Right atrium auricular region (tissue), 2 donors: ENCODE results near the gene CHST13. TPM values are rescaled to one million over a fixed set of nuclear protein-coding genes. Genes with fewer than 3 reads are reported as not detected.
A peak's percentile ranks its signal among the peaks of the same experiment; 100 is the strongest.

ENCODE experiments used
- DNase-seq: peaks from one replicate; pipeline ENCODE4 v3.0.0-alpha.2; 2019; ENCODE audit warnings: low spot score
- H3K27ac ChIP-seq, 2 donors: fragments of 200-600 bp; sonication (generic); 1 replicate in 1 of 2; 2 replicates in 1 of 2; pipeline ENCODE4 v1.5.1; 2016 to 2019
- H3K27me3 ChIP-seq, 2 donors: fragments of 200-600 bp; sonication (generic); one replicate each; pipeline versions ENCODE4 v1.5.1 to v1.6.0; 2017 to 2019
- H3K36me3 ChIP-seq: fragments of 200-600 bp; sonication (generic); one replicate; pipeline ENCODE4 v1.5.1; 2016
- H3K4me1 ChIP-seq, 2 donors: fragments of 200-600 bp; sonication (generic); one replicate each; pipeline versions ENCODE4 v1.5.1 to v1.6.0; 2017 to 2019
- H3K4me3 ChIP-seq, 2 donors: fragments of 200-600 bp; sonication (generic); 1 replicate in 1 of 2; 2 replicates in 1 of 2; pipeline ENCODE4 v1.5.1; 2017 to 2019; ENCODE audit warnings: mild to moderate bottlenecking in 1 of 2, moderate library complexity in 1 of 2
- H3K9me3 ChIP-seq, 2 donors: fragments of 200-600 bp; sonication (generic); one replicate each; pipeline ENCODE4 v1.5.1; 2019
- CTCF ChIP-seq, 2 donors: fragments of 200-600 bp; sonication (generic); IDR thresholded peaks; one replicate each; pipeline ENCODE4 v1.5.1; 2019; ENCODE audit warnings: antibody characterized with exemption in 2 of 2
- total RNA-seq, 2 donors: library from RNA; depleted of rRNA; stranded (reverse); fragments of >200 nt; gene quantifications; one replicate each; pipeline ENCODE4 v1.1.0, GENCODE V29; 2016

CHST13 gene
- total RNA-seq, 2 donors from 2014 or later = 0.90 TPM; not detected in 1

DNA sequence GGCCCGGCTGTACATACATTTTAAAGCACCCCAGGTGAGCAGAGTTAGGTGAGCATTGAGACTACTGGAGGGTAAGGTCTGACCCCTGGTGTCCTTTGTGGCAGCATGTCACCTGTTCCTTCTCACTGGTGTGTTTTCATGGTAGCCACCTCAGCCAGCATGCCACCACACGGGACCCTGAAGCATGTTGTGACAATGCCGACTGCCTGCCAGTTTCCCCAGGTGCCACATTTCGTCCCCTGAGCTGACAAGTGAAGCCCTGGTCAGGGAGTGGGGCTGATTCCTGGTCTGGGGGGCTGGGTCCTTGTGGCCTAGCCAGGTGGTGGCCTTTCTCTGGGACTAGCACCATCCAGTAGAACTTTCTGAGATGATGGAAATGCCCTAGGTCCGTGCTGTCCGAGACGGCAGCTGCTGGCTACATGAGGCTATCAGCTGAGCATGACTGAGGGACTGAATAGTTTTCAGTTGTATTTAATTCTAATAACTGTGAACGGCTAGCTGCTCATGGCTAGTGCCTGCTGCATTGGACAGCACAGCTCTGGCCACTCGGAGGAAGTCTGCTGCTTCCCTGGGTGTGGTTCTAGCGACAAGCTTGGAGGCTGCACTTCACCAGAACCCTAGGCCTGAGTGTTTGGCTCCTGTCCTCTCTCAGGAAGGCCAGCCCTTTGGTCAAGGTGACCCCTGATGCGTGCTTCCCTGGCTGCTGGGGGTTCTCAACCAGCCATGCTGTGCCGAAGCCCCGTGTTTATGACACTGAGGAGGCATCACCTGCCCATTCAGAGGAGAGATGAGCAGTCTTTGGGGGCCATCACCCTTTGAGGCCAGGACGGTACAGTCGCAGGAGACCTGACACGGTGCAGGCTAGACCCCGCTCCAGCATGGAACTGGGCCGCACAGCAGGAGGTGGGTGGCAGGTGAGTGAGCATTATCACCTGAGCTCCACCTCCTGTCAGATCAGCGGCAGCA is 30.9 kb downstream of the CHST13 start:
- peak; percentile 34 for DNase-seq
- Histone ChIP-seq H3K9me3 (no peaks in the 10 kb centered on the region), H3K36me3 (no peaks in the 10 kb centered on the region), H3K27me3 (no peaks in the 10 kb centered on the region), H3K4me3 (no peak overlapping the region), H3K4me1 (no peaks in the 10 kb centered on the region), H3K27ac (no peak overlapping the region)
- TF ChIP-seq CTCF (IDR thresholded peaks at IDR 0.05) = no peak

DNA sequence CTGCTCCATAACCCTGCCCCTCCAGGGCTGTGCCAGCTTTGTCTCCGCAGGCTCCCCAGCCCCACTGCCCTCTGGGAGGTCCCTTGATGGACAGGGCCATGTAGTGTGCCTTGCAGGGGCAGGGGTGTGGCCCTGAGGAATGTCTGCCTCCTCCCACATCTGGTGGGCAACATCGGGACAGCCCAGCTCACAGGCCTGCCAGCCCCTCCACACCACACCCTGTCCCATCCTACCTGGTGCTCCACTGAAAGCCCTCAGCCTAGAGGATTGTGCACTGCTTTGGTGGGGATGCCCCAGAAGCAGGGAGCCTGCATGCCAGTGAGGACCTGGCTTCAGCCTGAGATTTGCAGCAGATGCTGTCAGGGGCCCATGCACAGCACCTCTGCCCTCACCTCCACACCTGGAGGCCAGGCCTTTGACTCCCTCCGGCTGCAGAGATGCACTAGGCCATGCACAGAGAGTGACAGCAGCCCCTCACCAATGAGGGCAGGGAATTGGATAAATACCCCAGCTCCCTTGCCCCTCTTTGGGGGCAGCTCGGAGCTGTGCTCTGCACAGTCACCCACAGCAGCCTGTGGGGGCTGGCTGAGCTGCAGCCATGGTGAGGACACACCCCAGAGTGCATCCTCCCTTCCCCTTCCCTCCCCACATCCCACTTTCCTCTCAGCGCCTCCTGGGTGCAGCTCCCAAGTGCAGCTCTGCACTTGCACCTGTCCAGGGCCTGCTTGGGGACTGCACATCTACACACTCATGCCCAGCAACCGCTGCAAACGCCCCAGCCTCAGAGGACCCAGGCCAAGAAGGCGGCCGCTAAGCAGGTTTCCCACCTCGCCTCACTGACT is 32.1 kb downstream of the CHST13 start:
- H3K27ac ChIP-seq = no peak overlapping the region
- H3K27me3 ChIP-seq = no peaks in the 10 kb centered on the region
- no peaks in the 10 kb centered on the region for H3K36me3 ChIP-seq
- TF ChIP-seq CTCF (IDR thresholded peaks at IDR 0.05) = no peak
- peak; percentile 34 for DNase-seq
- H3K4me3 ChIP-seq = no peak overlapping the region
- no peaks in the 10 kb centered on the region for H3K9me3 ChIP-seq
- no peaks in the 10 kb centered on the region for H3K4me1 ChIP-seq

DNA sequence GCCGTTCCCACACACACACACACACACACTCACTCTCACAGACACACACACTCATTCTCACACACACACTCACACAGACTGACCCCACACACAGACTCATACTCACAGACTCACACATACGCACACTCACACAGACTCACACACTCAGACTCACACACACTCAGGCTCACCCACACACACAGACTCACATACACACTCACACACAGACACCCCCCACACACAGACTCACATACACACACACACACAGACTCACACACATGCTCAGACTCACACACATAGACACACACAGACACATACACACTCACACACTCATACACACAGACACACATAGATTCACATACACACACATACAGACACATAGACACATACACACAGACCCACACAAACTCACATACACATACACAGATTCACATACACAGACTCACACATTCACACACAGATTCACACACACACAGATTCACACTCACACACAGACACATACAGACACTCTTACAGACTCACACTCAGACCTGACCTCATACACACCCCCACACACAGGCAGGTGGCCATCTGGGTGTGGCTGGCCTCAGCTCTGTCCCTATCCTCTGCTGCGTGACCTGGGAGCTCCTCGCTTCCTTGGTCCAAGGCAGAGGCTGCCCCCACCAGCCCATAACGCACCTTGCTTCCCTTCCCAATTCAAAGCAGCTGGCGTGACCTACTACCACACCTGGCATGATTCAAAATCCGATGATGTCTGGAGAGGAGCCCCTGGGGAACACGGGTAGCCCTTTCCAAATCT is 32.9 kb downstream of the CHST13 start:
- DNase-seq = peak; percentile 38
- no peak overlapping the region for H3K4me3 ChIP-seq
- no peaks in the 10 kb centered on the region for H3K27me3 ChIP-seq
- H3K9me3 ChIP-seq = peaks cover 0 to 4% of the 10 kb centered on the region in 2 donors
- no peak overlapping the region for H3K27ac ChIP-seq
- no peaks in the 10 kb centered on the region for H3K36me3 ChIP-seq
- no peaks in the 10 kb centered on the region for H3K4me1 ChIP-seq
- TF ChIP-seq CTCF (IDR thresholded peaks at IDR 0.05) = no peak

GRCh38 chr3:126557415-126557745 is 33.4 kb downstream of the CHST13 start:
- H3K27me3 ChIP-seq = no peaks in the 10 kb centered on the region
- H3K9me3 ChIP-seq = peaks cover 0 to 5% of the 10 kb centered on the region in 2 donors
- DNase-seq = peak; percentile 48
- no peak for TF ChIP-seq CTCF (IDR thresholded peaks at IDR 0.05)
- H3K27ac ChIP-seq = no peak overlapping the region
- no peaks in the 10 kb centered on the region for H3K36me3 ChIP-seq
- H3K4me1 ChIP-seq = no peaks in the 10 kb centered on the region
- H3K4me3 ChIP-seq = no peak overlapping the region

GRCh38 chr3:126557761-126558160 is 33.8 kb downstream of the CHST13 start:
- H3K9me3 ChIP-seq = peaks cover 0 to 9% of the 10 kb centered on the region in 2 donors
- H3K4me1 ChIP-seq = no peaks in the 10 kb centered on the region
- no peaks in the 10 kb centered on the region for H3K36me3 ChIP-seq
- no peak for DNase-seq
- TF ChIP-seq CTCF (IDR thresholded peaks at IDR 0.05) = no peak
- H3K27me3 ChIP-seq = no peaks in the 10 kb centered on the region
- no peak overlapping the region for H3K27ac ChIP-seq
- no peak overlapping the region for H3K4me3 ChIP-seq
